GM12875 (cell line): ENCODE results near the gene ADRB1.

Experiments
- H3K4me3 ChIP-seq: one replicate; pipeline ENCODE4 v1.5.1; 2011; ENCODE audit warnings: low read depth, low read length, control low read depth
- CTCF ChIP-seq: IDR thresholded peaks from 2 replicates; pipeline ENCODE4 v1.5.1; 2011; ENCODE audit warnings: low read depth, mild to moderate bottlenecking, control low read depth, inconsistent platforms, low read length, moderate library complexity, borderline replicate concordance; ENCODE audit not compliant: insufficient read depth

Gene ADRB1

GRCh38 chr10:114019226-114019625 is 24.4 kb upstream of the ADRB1 start:
- no peak for TF ChIP-seq CTCF

GRCh38 chr10:114021154-114021553 is 22.5 kb upstream of the ADRB1 start:
- no peak for TF ChIP-seq CTCF
- H3K4me3 ChIP-seq, result no peak overlapping the region

More at GRCh38 chr10:114019226-114019625, 24.4 kb upstream of the ADRB1 start:
- H3K4me3 ChIP-seq, result no peak overlapping the region

- H3K4me3 ChIP-seq, result no peak overlapping the region
- TF ChIP-seq CTCF, result no peak
These were observed 21.7 kb upstream of the ADRB1 start for GRCh38 chr10:114021717-114022680.

GRCh38 chr10:114022766-114023597 is 20.7 kb upstream of the ADRB1 start:
- TF ChIP-seq CTCF, result no peak
- no peak overlapping the region for H3K4me3 ChIP-seq

GRCh38 chr10:114024876-114025610 is 18.6 kb upstream of the ADRB1 start:
- no peak for TF ChIP-seq CTCF
- peak overlapping the region; percentile 12 for H3K4me3 ChIP-seq

- no peak overlapping the region for H3K4me3 ChIP-seq
- TF ChIP-seq CTCF, result no peak
These were observed 18.0 kb upstream of the ADRB1 start for GRCh38 chr10:114025611-114026130.
